ENCODE measurements around the gene GLRA2.

Gene GLRA2

GRCh38 chrX:14529290-14529989 lies at the start of gene GLRA2:
TSS of gene GLRA2 (plus strand) at chrX:14529536. CDS start at chrX:14530058, 522 bp downstream.
- DNase-seq (ENCODE audit: low read depth in 2 of 2): no peak

GRCh38 chrX:14489437-14489836 lies 39.9 kb upstream of the GLRA2 start:
- no peak for DNase-seq (ENCODE audit: low read depth in 2 of 2)

DNA sequence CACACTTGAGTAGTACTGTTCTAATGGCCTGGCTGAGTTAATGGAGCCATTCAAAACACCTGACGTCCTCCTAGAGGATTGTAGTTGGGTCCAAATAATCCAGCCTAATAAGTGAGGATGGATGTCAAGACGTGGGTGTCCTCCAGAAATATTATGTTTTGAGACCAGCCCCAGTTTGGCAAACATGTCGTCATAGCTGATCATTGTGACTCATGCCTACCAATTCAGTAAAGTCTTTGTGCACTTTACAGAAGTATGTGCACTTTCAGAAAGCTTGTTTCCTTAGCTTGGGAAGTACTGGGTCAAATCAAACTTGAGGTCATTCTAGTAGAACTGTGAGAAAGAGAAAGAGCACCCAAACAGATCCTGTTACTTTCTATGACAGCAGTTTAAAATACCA lies 37.6 kb upstream of the GLRA2 start:
- DNase-seq (ENCODE audit: low read depth in 2 of 2): no peak

- DNase-seq (ENCODE audit: low read depth in 2 of 2): no peak
Measured at GRCh38 chrX:14496674-14497073, 32.7 kb upstream of the GLRA2 start.

DNA sequence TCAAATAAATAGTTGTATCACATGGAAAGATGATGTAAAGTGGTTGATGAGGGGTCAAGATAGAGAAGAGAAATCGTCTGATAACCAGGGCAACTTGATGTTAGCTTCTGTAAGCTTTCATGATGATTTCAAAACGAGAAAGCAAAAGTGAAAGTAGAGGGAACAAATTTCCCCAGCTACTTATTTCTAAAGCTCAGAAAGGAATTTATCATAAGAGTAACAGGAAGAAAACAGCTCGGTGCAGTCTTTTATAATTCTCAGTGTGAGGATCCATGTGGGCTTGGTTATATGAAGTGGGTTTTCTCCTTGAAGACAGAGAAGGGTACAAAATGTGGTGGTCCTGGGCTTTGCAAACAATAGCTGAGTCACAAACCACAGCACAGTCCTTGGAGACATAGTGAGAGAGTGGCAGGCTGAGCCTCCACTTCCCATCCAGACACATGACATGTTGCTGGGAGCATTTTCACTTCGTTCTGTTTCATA lies 32.1 kb upstream of the GLRA2 start:
- no peak for DNase-seq (ENCODE audit: low read depth in 2 of 2)

- no peak for DNase-seq (ENCODE audit: low read depth in 2 of 2)
Measured at GRCh38 chrX:14501327-14501726, 28.0 kb upstream of the GLRA2 start.

- no peak for DNase-seq (ENCODE audit: low read depth in 2 of 2)
Measured at GRCh38 chrX:14504960-14505538, 24.3 kb upstream of the GLRA2 start.

- no peak for DNase-seq (ENCODE audit: low read depth in 2 of 2)
Measured at GRCh38 chrX:14505648-14506047, 23.7 kb upstream of the GLRA2 start.

- DNase-seq (ENCODE audit: low read depth in 2 of 2): no peak
Measured at GRCh38 chrX:14506866-14507265, 22.5 kb upstream of the GLRA2 start.

DNA sequence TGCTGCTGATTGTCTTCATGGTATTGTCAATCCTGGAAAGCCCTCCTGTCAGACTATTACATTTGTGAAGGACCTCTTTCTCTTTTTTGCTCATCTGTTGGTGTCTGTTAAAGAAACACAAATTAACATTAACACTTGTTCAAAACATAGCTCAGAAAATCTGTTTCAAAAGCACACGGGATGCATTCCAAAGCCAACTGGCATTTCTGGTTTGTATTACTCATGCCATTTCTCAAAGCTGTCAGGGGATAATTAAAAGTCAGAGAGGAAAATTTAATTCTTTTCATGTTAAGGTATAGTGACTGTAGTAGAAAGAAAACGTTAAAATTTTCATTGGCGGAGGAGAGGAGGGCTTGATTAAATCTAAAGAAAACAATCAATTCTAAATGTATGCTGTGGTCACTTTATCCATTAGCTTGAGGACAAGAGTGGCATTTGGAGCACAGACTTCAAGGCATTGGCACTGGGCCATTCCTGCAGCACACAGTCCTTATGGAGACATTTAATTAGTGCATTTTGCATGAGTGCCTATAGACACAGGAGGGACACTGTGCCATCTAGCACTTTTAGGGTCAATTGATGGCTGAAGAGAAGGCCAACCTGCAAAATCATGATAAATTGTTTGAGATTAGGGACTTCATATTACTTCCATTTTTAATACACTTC lies 21.2 kb upstream of the GLRA2 start:
- DNase-seq (ENCODE audit: low read depth in 2 of 2): no peak

DNA sequence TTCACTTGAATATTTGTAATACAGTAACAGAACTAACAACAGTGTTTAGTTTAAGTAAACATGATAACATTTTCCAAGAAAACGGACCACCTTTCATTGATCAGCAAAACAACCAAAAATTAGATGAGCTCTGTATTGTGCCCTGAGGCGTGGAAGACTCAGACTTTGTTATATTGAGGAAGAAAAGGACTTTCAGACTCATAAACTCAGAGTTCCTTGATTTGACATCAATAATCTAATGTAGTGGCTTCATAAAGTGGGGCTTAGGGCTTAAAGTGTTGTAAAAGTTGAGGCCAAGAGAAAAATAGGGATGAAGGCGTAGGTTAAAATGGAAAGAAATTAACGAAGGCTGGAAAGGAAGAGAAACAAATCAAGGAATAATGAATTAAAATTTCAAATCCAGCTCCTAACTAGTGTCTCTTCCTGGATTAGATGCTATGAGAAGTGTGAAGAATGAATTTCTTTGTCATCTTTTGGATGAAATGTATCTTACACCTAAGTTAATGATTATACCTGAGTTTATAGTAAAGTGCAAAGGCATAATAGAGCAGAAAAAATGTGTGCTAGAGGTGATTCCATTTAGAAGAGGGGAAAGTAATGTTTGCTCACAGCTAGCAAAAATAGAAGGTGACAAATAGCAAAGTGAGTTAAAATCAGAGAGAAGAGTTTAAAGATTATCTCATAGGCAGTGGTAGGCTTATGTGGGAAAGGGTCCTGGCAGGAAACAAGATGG lies 19.8 kb upstream of the GLRA2 start:
- DNase-seq (ENCODE audit: low read depth in 2 of 2): no peak

GRCh38 chrX:14528629-14529289 lies 577 bp upstream of the GLRA2 start:
- no peak for DNase-seq (ENCODE audit: low read depth in 2 of 2)

DNA sequence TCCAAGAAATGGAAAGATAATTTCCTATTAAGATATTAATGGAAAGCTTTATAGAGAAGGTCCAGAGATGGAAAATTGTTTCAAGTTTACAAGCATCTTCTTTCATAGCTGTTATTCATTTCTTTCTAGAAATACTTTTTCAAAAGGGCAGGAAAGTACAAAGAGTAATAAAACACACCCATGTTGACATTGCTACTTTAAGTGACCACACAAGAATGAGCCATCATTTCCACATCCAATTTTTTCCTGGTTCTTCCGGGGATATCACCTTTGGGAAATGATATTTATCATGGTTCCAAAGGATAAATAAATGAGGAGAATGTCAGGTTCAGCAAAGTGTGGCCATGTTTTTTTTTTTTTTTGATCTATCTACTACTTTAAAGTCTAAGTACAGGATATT lies 4.5 kb downstream of the GLRA2 start:
- DNase-seq (ENCODE audit: low read depth in 2 of 2): no peak

- DNase-seq (ENCODE audit: low read depth in 2 of 2): no peak
Measured at GRCh38 chrX:14546190-14546589, 16.9 kb downstream of the GLRA2 start.

DNA sequence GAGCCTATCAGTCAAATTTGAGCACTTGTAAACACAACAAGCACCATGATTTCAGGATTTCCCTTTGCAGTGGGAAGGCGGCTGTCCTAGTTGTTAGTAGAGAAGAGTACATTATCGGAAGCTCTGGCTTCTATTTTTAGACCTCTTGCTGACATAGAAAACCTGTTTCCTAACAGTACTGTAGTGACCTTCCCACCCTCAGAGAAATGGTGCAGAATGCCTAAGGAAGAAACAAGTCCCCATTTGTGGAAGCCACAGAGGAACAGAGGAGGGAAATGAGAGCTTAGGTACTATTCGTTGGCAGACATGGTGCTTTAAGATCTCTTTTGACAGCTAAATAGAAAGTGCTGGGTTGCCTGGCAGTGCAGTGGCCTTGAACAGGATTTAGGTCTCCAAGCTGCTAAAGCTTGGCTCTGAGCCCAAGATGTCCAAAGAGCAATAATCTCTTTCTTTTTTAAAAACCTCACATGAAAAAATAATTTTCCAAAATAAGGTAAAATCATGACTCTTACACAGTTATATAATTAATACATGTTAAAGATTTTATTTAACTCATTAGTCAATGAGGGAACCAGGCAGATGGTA lies 24.9 kb downstream of the GLRA2 start:
- DNase-seq (ENCODE audit: low read depth in 2 of 2): no peak

DNA sequence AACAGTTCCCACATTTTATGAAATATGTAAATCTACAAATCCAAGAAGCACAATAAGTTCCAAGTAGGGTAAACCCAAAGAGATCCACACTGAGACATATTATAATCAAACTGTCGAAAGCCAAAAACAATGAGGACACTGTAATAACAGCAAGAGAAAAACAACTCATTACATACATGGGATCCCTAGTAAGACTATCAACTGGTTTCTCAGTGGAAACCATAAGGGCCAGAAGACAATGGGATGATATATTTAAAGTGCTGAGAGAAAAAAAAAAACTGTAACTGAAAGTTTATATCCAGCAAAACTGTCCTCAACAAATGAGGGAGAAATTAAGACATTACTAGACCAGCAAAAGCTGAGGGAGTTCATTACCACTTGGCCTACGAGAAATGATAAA lies 34.7 kb downstream of the GLRA2 start:
- no peak for DNase-seq (ENCODE audit: low read depth in 2 of 2)

DNA sequence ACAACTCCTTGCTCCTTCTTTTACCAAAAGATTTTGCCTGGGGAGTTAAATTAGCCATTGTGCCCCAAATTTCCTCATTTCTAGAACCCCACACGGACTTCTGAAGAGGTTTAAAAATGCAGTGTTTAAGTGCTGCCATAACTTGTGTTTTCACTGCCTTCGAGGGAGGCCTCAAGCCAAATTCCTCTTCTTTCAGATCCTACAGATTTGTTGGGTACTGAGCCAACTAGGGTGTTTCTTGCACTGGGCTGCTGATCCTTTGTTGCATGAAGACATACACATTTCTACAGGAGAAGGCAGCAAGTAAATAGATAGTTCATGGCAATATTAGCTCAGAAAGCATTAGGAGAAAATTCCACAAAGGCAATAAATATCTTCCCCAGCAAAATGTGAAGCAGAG lies 43.8 kb downstream of the GLRA2 start:
- no peak for DNase-seq (ENCODE audit: low read depth in 2 of 2)

DNA sequence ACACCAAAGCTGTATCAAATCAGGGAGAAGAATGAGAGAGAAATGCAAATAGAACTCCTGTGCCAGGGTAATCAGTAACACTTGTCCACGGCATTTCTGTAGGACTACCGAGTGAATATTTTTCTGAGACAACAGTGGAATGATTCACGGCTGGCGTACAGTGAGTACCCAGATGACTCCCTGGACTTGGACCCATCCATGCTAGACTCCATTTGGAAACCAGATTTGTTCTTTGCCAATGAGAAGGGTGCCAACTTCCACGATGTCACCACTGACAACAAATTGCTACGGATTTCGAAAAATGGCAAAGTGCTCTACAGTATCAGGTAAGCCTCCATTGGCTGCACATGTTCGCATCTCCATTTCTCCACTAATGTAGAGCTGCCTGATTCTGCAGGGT lies 51.7 kb downstream of the GLRA2 start:
- DNase-seq (ENCODE audit: low read depth in 2 of 2): no peak

GRCh38 chrX:14584548-14584947 lies 55.2 kb downstream of the GLRA2 start:
- no peak for DNase-seq (ENCODE audit: low read depth in 2 of 2)

GRCh38 chrX:14590216-14590615 lies 60.9 kb downstream of the GLRA2 start:
- no peak for DNase-seq (ENCODE audit: low read depth in 2 of 2)

DNA sequence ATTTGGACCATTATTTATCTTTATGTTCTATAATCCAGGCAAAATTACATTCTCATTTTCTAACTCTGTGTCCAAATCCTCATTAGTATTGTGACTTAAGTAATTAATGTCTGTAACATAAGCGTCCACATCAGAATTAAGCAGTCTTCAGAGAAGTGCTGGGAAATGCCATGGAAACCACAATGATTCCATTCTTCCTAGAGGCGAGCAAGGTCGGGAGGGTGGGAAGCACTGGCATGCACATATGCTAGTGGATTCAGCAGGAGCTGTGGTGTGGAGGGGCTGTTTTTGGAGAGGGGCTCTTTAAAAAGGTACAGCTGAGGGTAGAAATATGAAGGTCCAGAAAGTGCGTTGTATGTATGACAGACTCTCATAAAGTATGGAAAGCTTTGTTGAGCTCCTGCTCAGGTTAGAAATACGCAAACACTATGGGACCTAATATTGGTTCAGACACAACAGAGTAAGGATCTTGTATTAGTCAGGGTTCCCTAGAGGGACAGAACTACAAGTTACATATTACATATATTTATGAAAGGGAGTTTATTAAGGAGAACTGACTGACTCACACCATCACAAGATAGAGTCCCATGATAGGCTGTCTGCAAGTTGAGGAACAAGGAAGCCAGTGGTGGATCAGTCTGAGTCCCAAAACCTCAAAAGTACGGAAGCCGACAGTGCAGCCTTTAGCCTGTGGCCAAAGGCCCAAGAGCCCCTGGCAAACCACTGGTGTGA lies 61.5 kb downstream of the GLRA2 start:
- DNase-seq (ENCODE audit: low read depth in 2 of 2): no peak
